Keratinocyte (primary cell): ENCODE measurements around the gene SNRPF.

ENCODE experiments used
- CTCF ChIP-seq, 3 experiments: IDR thresholded peaks in 1 of 3; conservative IDR thresholded peaks in 1 of 3; optimal IDR thresholded peaks in 1 of 3; 2 replicates in 2 of 3; 3 replicates in 1 of 3; pipeline versions ENCODE3 to v1.5.1; 2011; ENCODE audit warnings: low read length in 3 of 3, mild to moderate bottlenecking in 3 of 3, moderate library complexity in 2 of 3, control low read depth in 1 of 3, inconsistent platforms in 1 of 3; ENCODE audit not compliant: insufficient read depth in 2 of 3; ENCODE audit errors: extremely low read depth in 1 of 3
- EZH2 ChIP-seq: IDR thresholded peaks from one replicate; pipeline ENCODE4 v1.6.1; 2012; ENCODE audit warnings: inconsistent platforms, mild to moderate bottlenecking, low read length, moderate library complexity

GRCh38 chr12:95858451-95859343 is at the start of gene SNRPF:
- TF ChIP-seq CTCF (optimal IDR thresholded peaks at IDR 0.05 in 1 of 3, IDR thresholded peaks at IDR 0.05 in 1 of 3, conservative IDR thresholded peaks at IDR 0.05 in 1 of 3; ENCODE audit: extremely low read depth in 1 of 3, insufficient read depth in 2 of 3, low read length in 3 of 3): peak in 2 of 3 experiments; percentile 14 to 26
- no peak for TF ChIP-seq EZH2
